ENCODE data around the gene GABRP.

GABRP gene

GRCh38 chr5:170811719-170812118 is 28.2 kb downstream of the GABRP start:
- H3K36me3 ChIP-seq (ENCODE audit: low read depth) = no peaks in the 10 kb centered on the region
- ATAC-seq (ENCODE audit: low read depth) (no peak), DNase-seq (ENCODE audit: low spot score) (no peak)
- no peak for TF ChIP-seq CTCF (IDR thresholded peaks at IDR 0.05; ENCODE audit: poor library complexity, severe bottlenecking)
- no peaks in the 10 kb centered on the region for H3K27me3 ChIP-seq (ENCODE audit: insufficient read depth, poor library complexity, severe bottlenecking)
- H3K27ac ChIP-seq (ENCODE audit: poor library complexity, severe bottlenecking) = no peak overlapping the region
- H3K9me3 ChIP-seq (ENCODE audit: severe bottlenecking) = no peaks in the 10 kb centered on the region
- no peaks in the 10 kb centered on the region for H3K4me1 ChIP-seq (ENCODE audit: insufficient read depth, poor library complexity, severe bottlenecking)
- H3K4me3 ChIP-seq (ENCODE audit: severe bottlenecking) = no peak overlapping the region

GRCh38 chr5:170813231-170813630 is 29.7 kb downstream of the GABRP start:
- no peak for ATAC-seq (ENCODE audit: low read depth)
- H3K27me3 ChIP-seq (ENCODE audit: insufficient read depth, poor library complexity, severe bottlenecking) = no peaks in the 10 kb centered on the region
- no peak for DNase-seq (ENCODE audit: low spot score)
- H3K36me3 ChIP-seq (ENCODE audit: low read depth) = no peaks in the 10 kb centered on the region
- no peaks in the 10 kb centered on the region for H3K4me1 ChIP-seq (ENCODE audit: insufficient read depth, poor library complexity, severe bottlenecking)
- no peak for TF ChIP-seq CTCF (IDR thresholded peaks at IDR 0.05; ENCODE audit: poor library complexity, severe bottlenecking)
- no peaks in the 10 kb centered on the region for H3K9me3 ChIP-seq (ENCODE audit: severe bottlenecking)
- H3K27ac ChIP-seq (ENCODE audit: poor library complexity, severe bottlenecking) = no peak overlapping the region
- H3K4me3 ChIP-seq (ENCODE audit: severe bottlenecking) = no peak overlapping the region

GRCh38 chr5:170817195-170817594 is 33.7 kb downstream of the GABRP start:
- ATAC-seq (ENCODE audit: low read depth) (no peak), DNase-seq (ENCODE audit: low spot score) (no peak)
- Histone ChIP-seq H3K4me1 (ENCODE audit: insufficient read depth, poor library complexity, severe bottlenecking) (no peaks in the 10 kb centered on the region), H3K27me3 (ENCODE audit: insufficient read depth, poor library complexity, severe bottlenecking) (peaks cover 2% of the 10 kb centered on the region), H3K36me3 (ENCODE audit: low read depth) (no peaks in the 10 kb centered on the region), H3K4me3 (ENCODE audit: severe bottlenecking) (no peak overlapping the region), H3K9me3 (ENCODE audit: severe bottlenecking) (no peaks in the 10 kb centered on the region), H3K27ac (ENCODE audit: poor library complexity, severe bottlenecking) (no peak overlapping the region)
- TF ChIP-seq CTCF (IDR thresholded peaks at IDR 0.05; ENCODE audit: poor library complexity, severe bottlenecking) = no peak

- no peaks in the 10 kb centered on the region for H3K36me3 ChIP-seq (ENCODE audit: low read depth)
- TF ChIP-seq CTCF (IDR thresholded peaks at IDR 0.05; ENCODE audit: poor library complexity, severe bottlenecking) = no peak
- DNase-seq (ENCODE audit: low spot score) = no peak
These were observed 34.7 kb downstream of the GABRP start for GRCh38 chr5:170818232-170818631.

GRCh38 chr5:170819824-170820223 is 36.3 kb downstream of the GABRP start:
- Histone ChIP-seq H3K4me3 (ENCODE audit: severe bottlenecking) (no peak overlapping the region), H3K4me1 (ENCODE audit: insufficient read depth, poor library complexity, severe bottlenecking) (no peaks in the 10 kb centered on the region), H3K27me3 (ENCODE audit: insufficient read depth, poor library complexity, severe bottlenecking) (peaks cover 4% of the 10 kb centered on the region), H3K9me3 (ENCODE audit: severe bottlenecking) (no peaks in the 10 kb centered on the region), H3K27ac (ENCODE audit: poor library complexity, severe bottlenecking) (no peak overlapping the region), H3K36me3 (ENCODE audit: low read depth) (no peaks in the 10 kb centered on the region)
- no peak for TF ChIP-seq CTCF (IDR thresholded peaks at IDR 0.05; ENCODE audit: poor library complexity, severe bottlenecking)
- no peak for DNase-seq (ENCODE audit: low spot score)
- no peak for ATAC-seq (ENCODE audit: low read depth)

More at GRCh38 chr5:170818232-170818631, 34.7 kb downstream of the GABRP start:
- Histone ChIP-seq H3K4me3 (ENCODE audit: severe bottlenecking) (no peak overlapping the region), H3K4me1 (ENCODE audit: insufficient read depth, poor library complexity, severe bottlenecking) (no peaks in the 10 kb centered on the region), H3K27me3 (ENCODE audit: insufficient read depth, poor library complexity, severe bottlenecking) (peaks cover 4% of the 10 kb centered on the region), H3K27ac (ENCODE audit: poor library complexity, severe bottlenecking) (no peak overlapping the region), H3K9me3 (ENCODE audit: severe bottlenecking) (no peaks in the 10 kb centered on the region)
- no peak for ATAC-seq (ENCODE audit: low read depth)

All from RWPE2 (cell line).